Measurements from ENCODE around the gene SLC16A13.

The SLC16A13 gene

DNA sequence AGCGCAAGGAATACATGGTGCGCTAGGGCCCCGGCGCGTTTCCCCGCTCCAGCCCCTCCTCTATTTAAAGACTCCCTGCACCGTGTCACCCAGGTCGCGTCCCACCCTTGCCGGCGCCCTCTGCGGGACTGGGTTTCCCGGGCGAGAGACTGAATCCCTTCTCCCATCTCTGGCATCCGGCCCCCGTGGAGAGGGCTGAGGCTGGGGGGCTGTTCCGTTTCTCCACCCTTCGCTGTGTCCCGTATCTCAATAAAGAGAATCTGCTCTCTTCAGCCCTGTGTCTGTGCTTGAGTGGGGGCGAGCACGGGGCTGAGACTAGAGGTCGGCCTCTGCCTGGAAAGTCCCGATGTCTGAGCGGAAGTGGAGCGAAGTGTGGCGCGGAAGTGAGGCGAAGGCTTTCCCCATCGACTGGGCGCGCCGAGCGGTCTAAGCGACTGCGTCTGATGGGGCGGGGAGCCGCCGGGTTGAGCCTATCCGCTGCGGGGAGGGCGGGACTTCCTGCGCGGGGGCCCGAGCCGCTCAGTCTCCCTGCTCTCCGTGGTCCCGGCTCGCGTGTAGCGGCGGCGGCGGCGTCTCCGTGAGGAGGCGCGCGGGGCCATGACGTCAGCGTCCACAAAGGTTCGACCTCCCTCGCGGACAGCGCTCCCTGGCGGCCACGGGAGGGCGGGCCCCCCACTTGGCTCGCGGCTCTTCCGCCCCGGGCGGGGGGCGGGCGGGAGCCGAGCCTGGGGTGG is 21.4 kb upstream of the SLC16A13 start:
- DNase-seq (ENCODE audit: low read depth), result peak; percentile 83

DNA sequence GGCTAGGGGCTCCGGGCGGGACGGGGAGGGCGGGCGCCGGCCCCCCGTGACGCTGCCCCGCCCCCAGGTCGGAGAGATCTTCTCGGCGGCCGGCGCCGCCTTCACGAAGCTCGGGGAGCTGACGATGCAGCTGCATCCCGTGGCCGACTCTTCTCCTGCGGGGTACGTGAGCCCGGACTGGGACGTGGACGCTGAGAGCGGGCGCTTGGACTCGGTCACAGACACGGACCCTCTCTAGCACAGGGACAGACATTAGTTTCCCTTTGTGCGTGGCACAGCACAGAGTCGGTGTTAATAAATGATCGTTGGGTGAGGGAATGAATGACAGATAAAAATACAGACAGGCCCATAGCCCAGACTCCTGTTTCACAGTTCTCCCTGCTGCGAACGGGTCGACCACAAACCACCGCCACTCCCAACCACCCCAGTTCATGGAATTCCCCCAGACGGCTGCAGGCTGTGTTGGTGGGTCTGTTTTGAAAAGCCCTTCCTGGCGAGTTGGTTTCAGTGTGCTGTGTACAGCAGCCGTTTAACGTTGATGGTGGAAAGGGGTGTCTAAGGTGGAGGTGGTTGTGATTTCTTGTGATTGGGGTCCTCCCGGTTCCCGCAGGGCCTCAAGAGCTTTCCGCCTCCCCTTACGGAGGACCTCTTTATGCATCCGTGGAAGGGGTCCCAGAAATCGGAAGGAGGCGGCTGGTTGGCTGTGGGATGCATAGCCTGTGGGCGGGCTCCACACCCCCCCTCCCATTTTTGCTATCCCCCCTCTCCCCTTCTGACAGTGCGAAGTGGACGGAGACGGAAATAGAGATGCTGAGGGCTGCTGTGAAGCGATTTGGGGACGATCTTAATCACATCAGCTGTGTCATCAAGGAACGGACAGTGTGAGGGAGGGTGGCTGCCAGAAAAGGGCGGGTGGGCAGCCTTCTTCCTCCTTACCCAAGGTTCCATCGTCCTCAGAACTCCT is 20.5 kb upstream of the SLC16A13 start:
- no peak for DNase-seq (ENCODE audit: low read depth)

DNA sequence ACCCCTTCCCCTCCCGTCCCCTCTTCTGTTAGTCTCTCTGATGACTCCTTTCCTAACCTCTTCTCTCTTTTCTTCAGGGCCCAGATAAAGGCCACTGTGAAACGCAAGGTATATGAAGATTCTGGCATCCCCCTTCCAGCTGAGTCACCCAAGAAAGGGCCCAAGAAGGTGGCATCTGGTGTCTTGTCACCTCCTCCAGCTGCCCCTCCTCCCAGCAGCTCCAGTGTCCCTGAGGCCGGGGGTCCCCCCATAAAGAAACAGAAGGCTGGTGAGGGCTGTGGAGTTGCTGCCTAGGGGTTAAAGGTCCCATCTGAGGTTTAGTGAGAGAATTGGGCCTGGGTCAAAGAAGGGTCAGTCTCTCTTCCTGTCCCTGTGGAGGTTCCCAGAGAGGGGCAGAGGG is 19.4 kb upstream of the SLC16A13 start:
- DNase-seq (ENCODE audit: low read depth), result no peak

DNA sequence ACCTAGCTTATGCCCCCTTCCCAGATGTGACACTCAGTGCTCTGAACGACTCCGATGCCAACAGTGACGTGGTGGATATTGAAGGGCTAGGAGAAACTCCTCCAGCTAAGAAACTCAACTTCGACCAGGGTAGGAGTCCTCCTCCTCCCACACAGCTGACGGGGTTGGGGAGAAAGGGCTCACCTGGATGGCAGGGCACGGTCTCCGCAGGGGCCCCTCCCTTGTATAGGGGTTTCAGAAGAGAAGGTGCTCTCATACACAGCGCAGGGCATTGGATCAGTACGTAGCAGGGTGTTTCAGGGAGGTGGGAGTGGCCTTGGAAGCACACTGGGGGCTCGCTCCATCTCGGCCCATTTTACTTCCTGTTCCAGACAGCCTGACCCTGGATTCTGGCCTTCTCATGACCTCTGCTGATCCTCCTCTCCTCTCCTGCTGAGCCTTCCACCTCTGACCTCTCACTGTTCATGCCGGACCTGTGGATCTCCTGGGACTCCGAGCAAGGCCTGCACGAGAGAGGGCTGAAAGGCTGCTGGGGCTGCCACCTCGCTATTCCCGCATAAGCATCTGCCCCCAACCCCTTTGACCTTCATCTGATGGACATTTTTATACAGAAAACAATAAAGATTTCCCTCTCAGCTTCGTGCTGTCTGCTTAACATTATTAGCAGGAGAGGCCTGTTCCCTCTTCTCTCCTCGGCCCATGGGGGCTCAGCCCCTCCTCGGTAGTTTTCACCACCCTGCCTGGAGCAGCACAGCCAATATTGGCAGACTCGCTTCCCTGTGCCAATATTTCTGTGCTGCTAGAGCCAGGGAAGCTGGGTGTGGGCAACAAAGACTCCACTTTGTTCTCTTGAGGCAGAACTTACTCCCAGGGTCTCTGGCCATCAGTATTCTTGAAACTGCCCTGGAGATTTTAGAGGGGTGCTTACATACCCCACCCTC is 18.7 kb upstream of the SLC16A13 start:
- DNase-seq (ENCODE audit: low read depth), result no peak

DNA sequence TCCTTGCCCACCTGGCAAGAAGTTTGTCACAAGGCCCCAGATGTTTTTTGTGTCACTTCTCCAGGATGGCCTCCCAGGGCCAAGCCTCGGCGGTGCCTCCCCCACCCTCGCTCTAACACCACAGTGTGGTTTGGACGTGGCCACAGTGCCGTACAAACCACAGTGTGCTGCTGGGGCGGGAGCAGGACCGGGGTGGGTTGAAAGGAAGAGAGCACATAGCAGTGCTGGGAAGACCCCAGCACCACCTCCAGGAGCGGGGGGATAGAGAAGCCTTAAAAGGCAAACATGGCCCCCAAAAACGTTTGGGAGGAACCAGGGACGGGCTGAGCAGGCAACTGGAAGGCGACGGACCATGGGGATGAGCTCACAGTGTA is 18.0 kb upstream of the SLC16A13 start:
- DNase-seq (ENCODE audit: low read depth), result no peak

DNA sequence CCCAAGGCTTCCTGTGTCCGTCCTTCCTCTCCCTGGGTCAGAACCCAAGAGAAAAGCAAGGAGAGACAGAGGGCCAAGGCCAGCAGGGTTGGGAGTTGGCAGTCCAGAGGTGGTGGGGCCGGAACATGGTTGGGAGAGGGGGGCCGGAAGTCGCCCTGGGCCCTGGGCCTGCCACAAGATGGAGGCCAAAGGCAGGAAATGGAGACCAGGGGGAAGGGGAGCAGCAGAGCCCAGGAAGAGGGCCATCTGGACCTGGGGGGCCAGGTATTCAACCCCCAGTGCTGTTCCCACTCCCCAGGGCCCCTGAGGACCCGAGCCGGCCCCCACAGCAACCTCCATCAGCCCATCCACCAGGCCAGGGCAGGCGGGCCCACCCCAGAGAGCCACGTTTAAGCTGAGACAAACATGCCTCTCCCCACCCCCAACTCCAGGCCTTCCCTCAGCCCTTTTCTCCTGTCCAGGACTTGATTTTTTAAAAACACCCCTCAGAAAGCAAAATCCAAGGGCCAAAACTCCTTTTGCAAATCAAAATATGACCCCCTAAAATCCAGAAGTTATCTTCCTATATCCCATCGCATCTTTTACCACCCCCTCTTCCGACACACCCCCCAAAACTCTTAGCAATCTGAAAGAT is 17.4 kb upstream of the SLC16A13 start:
- DNase-seq (ENCODE audit: low read depth), result no peak

DNA sequence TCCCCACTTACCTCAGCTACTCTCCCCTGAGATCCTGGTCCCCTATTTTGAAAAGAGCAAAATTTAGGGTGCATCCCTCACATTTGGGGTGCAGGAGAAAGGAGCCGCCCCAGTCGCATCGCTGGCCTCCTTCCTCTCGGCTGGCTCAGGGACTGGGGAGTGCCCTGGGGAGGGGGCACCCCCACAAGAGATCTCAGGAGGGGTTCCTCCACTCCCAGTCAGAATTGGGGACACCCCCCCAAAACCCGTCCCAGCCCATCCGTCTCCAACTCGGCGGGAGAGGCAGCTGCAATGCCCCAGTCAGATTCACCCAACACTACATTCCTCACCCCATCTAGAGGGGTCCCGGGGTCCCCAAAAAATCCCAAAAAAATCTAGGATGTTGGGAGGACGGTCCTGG is 16.4 kb upstream of the SLC16A13 start:
- DNase-seq (ENCODE audit: low read depth), result no peak

DNA sequence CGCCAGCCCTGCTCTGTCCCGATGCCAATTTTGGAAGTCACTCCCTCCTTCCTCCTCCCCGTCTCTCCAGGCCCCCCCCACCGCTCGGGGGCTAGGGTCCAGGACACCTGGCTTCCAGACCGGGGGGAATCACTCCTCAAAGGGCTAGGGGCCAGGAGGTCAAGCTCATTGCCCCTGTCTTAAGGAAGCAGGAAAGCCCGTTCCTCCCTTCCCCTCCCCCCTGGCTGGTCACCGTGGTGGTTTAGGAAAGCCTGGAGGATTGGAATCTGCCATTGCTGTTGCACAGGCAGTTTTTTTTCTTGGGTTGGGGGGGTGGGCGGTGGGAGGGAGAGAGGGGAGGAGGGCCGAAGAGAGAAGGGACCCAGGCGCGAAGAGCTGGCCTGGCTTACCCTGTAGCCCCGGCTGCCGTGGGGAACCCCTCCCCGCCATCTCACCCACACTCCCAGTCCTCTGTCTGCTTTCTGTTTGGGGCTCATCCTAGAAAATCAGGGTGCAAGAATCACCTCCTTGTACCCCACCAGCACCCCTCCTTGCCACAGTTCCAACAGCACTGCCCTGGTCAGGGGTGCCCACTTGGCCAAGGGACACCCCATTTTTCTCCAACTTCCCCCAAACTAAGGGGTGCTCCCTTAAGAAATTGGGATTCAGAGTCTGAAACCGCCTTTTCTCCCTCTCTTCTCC is 15.8 kb upstream of the SLC16A13 start:
- no peak for DNase-seq (ENCODE audit: low read depth)

DNA sequence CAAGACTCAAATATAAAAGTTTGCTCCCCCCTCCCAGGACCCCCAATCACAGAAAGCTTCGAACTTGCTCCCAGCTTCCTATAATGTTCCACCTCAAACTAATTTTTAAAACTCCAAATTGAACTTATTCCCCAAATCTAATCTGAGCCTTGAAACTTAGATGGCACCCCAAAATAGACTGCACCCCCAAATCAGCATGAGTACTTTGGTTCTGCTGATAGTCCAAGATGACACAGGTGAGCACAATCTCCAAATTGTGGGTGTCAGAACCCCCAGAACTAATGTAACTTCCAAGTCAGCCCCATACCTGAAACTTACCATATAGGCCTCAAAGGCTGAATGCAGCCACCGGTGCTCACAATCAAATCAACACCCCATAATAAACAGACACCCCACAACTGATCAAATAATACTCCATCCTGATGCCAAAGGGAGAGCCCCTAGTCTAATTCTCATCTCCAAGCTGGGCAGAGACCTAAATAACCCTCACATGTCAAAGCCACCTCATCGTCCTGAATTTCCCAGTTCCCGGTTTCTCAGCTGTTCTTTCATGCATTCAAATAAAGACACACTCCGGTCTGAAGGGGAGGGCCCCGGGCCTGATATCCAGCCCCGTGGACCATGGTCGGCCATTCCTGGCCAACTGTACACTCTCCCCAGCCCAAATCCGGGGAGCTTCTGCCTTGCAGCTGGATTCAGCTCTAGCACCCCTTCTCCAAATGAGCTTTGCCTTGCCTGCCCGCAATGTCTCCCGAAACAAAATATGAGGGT is 14.7 kb upstream of the SLC16A13 start:
- DNase-seq (ENCODE audit: low read depth), result no peak

DNA sequence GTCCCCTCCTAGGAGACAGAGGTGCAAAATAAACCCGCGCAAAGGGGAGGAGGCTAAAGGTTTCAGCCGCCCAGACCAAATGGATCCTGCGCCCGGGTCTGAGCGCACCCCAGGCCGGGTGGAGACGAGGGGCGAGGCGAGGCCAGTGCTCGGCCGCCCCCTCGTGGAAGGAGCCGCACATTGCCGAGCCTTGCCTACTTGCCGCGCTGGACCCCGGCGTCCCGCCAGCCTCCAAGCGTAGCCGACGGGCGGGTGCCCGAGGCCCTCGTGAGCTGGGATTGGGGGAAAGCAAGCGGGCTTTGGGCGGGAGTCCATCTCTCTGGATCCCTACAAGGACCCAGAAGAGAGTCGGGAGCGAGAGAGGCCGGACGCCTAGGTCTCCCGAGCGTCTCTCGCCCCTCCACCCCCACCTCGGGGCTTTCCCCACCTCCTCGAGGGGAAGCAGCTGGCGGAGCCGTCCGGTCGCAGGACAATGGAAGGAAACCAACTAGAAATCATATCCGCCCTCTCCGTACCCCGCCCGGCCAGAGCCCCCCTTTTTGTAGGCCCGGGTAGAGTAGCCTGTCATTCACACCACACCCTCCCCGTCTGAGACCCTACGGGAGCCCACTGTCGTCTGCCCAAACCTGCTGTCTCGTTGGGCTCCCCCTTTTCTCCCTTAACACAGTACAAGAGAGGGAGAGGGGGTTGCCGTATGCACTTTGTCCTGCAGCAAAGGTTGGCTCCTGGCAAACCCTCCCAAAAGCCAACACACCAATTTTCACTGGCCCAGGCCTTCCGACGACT is 13.6 kb upstream of the SLC16A13 start:
- DNase-seq (ENCODE audit: low read depth), result no peak

DNA sequence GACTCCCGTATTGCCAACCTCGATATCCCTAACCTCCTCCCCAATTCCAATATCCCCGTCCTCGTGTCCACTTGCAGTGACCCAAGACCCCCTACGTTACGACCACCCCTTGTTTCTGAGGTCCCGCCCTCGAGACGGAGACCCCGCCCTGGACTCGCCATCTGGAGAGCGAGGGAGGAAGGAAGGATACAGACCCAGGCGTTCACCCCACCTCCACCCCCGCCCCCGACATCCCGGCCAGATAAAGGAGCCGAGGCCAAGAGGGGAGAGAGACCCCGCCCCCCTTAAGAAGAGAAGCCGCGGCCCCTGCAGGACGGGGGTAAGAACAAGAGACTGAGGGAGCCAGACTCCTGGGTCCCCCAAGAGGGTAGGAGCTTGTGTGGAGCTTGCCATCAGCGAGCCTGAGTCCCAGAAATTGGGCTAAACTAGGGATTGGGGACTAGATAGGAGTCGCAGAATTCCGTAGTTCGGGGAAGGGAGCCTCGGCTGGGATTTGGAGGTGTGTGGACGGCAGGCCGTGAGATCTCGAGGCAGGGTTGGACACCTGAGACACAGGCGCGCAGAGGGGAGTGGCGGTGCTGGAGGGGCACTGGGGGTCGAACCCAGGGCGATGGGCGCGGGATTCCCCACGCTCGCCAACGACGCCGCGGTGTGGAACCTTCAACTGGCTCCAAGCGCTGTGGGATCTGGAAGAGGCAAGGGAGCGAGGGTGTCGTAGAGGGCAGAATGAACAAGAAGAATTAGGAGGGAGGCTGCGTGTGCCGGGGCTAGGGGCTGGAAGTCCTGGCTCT is 12.8 kb upstream of the SLC16A13 start, which contains the start of gene BCL6B:
BCL6B (plus strand) TSS at position 270 of the 791 bp plus-strand sequence. CDS start 622 bp downstream, outside the sequence.
- DNase-seq (ENCODE audit: low read depth), result no peak

DNA sequence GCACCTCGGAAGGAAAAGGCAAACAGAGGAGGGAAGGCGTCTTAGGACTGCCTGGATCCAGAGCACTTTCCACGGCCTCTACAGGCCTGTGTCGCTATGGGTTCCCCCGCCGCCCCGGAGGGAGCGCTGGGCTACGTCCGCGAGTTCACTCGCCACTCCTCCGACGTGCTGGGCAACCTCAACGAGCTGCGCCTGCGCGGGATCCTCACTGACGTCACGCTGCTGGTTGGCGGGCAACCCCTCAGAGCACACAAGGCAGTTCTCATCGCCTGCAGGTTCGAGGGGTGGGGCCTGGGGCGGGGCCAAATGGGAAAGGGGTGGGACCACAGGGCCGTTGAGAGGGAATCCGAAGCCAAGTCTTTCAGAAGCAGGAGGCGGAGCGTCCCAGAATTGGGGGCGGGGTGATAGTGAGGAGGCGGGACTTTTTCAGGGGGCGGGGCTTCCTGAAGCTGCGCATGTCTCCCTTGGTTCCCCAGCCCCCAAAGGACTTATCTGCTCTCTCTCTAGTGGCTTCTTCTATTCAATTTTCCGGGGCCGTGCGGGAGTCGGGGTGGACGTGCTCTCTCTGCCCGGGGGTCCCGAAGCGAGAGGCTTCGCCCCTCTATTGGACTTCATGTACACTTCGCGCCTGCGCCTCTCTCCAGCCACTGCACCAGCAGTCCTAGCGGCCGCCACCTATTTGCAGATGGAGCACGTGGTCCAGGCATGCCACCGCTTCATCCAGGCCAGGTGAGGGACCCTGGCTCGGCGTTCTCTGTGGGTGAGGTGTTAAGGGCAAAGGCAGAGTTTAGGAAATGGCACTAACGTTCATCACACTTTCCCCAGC is 12.0 kb upstream of the SLC16A13 start:
- DNase-seq (ENCODE audit: low read depth), result no peak

DNA sequence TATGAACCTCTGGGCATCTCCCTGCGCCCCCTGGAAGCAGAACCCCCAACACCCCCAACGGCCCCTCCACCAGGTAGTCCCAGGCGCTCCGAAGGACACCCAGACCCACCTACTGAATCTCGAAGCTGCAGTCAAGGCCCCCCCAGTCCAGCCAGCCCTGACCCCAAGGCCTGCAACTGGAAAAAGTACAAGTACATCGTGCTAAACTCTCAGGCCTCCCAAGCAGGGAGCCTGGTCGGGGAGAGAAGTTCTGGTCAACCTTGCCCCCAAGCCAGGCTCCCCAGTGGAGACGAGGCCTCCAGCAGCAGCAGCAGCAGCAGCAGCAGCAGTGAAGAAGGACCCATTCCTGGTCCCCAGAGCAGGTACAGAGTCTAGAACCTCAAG is 11.4 kb upstream of the SLC16A13 start:
- DNase-seq (ENCODE audit: low read depth), result no peak

DNA sequence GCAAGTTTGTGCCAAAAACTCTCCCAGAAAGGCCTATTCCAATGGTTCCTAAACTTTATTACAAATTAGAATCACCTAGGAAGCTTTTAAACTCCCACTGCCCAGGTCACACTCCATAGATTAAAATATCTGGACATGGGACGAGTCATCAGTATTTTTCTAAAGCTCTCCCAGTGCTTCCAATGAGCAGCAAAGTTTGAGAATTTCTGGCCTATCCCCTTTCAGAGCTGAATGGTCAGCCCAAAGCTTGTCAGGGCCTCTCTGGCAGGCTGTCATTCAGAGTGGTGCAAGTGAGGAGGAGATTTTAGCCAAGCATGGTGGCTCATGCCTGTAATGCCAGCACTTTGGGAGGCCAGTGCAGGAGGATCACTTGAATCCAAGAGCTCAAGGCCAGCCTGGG is 10.6 kb upstream of the SLC16A13 start:
- no peak for DNase-seq (ENCODE audit: low read depth)

DNA sequence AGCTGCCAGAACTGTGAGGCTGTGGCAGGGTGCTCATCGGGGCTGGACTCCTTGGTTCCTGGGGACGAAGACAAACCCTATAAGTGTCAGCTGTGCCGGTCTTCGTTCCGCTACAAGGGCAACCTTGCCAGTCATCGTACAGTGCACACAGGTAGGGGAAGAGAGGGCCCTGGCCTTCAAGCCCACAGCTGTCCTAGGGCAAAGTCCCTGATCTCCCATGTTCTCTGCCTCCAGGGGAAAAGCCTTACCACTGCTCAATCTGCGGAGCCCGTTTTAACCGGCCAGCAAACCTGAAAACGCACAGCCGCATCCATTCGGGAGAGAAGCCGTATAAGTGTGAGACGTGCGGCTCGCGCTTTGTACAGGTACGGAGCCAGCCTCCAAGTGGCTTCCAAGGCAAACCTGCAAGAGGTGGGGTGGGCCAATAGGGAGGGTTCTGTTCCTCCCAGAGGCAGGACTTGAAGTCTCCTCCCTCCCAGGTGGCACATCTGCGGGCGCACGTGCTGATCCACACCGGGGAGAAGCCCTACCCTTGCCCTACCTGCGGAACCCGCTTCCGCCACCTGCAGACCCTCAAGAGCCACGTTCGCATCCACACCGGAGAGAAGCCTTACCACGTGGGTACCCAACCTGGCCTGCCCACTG is 9.2 kb upstream of the SLC16A13 start:
- no peak for DNase-seq (ENCODE audit: low read depth)

DNA sequence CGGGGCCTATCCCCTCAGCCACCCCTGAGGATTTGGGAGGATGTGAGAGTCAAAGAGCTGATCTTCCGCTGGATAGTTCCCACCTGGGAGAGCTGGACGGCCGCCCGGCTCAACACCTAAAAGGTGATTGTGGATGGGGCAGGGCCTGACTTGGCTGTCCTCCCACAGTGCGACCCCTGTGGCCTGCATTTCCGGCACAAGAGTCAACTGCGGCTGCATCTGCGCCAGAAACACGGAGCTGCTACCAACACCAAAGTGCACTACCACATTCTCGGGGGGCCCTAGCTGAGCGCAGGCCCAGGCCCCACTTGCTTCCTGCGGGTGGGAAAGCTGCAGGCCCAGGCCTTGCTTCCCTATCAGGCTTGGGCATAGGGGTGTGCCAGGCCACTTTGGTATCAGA is 8.5 kb upstream of the SLC16A13 start:
- no peak for DNase-seq (ENCODE audit: low read depth)

DNA sequence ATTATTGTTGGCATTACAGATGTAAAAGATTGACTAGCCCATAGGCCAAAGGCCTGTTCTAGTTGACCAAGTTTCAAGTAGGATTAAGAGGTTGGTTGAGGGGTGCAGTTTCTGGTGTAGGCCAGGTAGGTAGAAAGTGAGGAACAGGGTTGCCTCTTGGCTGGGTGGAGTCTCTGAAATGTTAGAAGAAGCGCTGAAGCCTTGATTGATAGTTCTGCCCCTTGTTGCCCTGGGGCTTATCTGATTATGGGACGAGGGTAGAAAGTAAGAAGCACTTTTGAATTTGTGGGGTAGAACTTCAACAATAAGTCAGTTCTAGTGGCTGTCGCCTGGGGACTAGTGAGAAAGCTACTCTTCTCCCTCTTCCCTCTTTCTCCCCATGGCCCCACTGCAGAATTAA is 6.7 kb upstream of the SLC16A13 start:
- no peak for DNase-seq (ENCODE audit: low read depth)

All from non-pigmented ciliary epithelial cell (primary cell).